Islet precursor cell (in vitro differentiated cells): ENCODE data around the gene ELFN2.
"Not testable (repeated sequence)": the region's sequence is repeated elsewhere in the genome, so short reads cannot be mapped to it uniquely, and the experiment has no call there.

Experiments used
- DNase-seq: peaks from one replicate; pipeline ENCODE4 v3.0.0-alpha.2; 2018

Gene ELFN2

DNA sequence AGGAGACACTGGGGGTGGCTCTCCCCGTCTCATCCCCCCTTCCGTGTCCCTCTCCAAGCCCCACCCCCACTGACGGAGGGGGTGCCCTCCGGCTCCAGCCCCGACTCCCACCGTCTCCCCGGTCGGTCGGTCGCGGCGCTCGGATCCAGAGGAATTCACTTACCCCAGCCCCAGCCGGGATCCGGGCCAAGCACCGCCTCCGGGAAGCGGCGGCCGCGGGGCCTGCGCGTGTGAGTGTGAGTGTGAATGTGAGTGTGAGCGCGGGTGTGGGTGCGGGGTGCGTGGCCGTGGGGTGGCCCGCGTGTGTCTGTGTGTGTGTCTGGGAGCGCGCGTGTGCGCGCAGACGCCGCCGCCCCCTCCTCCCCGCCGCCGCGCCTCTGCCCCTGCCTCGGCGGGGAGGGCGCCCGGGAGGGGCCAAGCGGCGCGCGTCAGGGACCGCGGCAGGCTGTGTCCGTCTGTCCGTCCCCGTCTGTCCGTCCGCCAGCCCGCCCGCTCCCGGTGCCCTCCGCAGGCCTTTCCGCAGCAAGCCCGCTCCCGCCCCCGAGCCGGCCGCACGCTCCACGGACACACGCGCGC lies at the start of gene ELFN2:
Gene ELFN2 (minus strand): TSS at position 345 of the 576 bp plus-strand sequence. CDS start 51,945 bp downstream, outside the sequence.
- no peak for DNase-seq

DNA sequence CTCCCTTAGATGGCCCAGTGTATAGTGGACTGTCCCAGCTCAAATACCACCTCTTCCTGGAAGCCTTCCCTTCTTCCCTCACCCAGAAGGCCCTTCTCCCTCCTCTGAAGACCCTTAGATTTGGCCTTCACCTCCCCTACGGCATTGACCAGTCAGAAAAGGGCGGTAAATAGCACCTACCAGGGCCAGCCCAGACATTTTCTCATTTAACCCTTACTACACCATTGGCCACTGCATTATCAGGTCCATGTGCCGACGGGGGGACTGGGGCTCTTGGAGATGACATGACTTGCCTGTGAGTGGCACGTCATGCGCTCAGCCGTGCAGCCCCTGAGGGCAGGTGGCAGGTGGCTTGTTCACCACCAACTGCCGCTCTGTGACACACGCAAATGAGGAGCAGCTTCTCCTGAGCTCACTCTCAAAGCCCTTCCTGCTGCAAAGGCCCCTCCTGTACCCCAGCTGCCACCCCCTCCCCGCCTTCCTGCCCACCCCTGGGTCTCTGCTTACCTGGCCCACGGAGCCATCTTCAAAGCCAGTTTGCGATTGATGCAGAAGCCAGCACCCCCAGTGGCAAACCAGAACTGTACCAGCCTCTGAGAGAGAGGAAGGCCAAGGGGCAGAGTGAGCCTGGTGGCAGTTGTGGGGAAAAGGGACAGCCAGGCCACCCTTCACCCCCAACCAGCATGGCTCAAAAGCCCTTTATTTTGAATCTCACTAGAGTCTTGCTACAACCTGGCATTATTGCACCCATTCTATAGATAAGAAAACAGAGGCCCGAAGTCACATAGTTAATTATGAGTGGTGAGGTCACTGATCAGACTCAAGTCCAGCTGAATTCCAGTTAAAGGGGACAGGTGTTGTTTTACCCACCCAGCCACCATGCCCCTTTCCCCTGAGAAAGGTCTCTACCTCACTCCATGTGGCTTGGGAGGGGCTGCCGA lies 49.4 kb upstream of the ELFN2 start:
- DNase-seq, result no peak

DNA sequence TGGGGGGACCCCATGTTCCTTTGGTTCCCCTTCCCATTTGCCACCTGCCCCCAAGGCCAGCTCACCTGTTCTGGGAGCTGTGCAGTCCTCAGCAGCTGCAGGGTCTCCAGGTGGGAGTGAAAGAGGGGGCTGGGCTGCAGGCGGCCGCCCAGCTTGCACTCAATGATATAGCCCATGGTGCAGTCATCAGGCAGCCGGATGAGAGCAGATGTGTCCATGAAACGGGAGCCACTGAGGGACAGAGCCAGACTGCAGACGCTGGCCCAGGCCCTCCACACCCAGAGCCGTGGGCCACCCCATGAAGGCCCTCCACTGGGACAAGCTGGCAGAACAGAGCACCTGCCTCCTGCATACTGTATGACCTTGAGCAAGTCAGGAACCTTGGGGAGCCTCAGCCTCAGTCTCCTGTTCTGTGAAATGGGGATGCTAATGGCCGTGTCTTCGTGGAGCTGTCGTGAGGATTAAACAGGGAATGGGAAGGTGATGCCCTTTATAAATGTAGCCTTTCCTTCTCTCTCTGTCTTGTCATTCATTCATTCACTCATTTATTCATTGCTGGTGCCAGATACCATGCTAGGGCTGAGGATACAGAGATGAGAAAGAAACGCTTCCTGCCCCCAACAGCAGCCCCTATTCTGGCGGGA lies 47.3 kb upstream of the ELFN2 start:
- no peak for DNase-seq

DNA sequence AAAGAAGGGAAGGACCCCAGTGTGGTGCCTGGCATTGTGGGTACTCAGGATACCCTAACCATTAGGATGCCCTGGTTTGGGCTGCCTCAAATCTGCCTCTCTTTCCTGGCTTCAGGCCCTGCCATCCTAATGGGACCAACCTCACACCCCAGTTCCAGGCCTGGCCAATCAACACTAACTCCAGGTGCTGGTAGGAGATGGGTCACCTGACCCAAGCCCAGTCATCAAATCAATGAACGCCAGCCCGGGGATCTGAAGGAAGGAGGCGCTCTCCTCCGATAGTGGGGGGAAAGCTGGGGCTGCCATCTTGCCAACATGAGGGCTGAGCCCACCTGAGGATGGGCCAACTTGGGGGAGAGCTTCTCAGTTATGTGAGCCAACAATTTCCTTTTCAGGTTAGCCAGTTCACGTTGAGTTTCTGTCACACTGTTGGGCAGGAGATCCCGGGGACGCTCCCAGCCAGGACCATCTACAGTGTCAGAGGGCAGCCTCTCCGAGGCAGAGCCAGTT lies 46.2 kb upstream of the ELFN2 start:
- no peak for DNase-seq

DNA sequence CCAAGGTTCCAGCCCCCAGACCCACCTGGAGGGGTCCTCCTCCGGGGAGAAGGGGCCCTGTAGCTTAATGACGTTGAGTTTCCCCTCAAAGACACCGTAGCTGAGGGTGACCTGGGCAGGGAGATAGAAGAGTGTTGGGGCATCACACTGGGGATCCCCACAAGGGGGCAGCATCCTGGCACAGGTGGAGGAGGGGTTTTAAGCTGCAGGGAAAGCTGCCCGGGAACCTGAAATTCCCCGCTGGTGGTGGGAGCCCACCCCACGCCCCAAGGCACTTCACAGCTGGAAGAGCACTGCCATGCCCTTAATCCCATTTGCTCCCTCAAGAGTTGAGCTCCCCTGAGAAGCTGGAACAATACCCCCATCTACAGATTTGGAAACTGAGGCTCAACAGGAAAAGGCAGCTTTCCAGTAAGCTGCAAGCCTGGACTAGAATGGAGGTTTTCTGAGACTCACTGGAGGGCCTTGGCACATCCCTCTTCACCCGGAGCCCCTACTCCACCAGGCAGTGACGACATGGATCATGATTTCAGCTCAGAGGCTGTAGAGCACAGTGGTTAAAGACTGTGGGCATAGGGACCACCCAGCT lies 45.2 kb upstream of the ELFN2 start:
- DNase-seq, result no peak

DNA sequence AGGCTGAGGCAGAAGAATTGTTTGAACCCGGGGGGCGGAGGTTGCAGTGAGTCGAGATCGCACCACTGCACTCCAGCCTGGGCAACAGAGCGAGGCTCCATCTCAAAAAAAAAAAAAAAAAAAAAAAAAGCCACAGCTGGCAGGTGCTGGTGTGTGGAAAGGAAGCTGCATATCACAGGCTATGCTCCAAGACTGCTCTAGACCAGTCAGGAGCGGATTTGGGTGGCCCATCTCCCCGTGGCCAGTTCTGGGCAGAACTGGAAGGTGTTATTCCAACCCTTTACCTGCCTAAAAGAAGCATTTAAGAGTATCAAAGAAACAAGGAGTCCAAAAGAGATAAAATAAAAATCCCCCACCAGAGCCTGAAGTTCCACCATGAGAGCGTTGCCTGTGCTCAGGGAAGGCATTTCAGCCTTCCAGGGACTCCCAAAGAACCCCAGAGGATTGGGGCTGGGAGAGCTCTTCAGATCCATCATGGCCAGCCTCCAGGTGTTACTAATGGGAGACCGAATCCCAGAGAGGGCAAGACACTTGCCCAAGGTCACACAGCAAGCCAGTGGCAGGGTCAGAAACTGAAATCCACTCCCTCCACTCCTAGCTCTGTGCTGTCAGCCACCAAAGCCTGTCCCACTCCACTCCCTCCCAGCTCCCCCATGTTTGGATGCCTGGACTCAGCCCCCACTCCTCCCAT lies 44.6 kb upstream of the ELFN2 start:
- no peak for DNase-seq

DNA sequence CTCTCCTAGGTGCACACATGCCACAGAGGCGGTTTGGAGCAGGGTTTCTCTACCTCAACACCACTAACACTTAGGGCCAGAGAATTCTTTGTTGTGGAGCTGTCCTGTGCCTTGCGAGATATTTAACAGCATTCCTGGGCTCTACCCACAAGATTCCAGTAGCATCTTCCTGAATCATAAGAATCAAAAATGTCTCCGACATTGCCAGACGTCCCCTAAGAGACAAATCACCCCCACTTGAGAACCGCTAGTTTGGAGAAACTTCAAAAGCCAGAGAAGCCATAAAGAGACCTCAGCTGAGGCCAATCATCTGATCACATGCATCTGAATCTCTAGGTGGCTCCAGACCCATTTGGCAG lies 42.8 kb upstream of the ELFN2 start:
- no peak for DNase-seq

DNA sequence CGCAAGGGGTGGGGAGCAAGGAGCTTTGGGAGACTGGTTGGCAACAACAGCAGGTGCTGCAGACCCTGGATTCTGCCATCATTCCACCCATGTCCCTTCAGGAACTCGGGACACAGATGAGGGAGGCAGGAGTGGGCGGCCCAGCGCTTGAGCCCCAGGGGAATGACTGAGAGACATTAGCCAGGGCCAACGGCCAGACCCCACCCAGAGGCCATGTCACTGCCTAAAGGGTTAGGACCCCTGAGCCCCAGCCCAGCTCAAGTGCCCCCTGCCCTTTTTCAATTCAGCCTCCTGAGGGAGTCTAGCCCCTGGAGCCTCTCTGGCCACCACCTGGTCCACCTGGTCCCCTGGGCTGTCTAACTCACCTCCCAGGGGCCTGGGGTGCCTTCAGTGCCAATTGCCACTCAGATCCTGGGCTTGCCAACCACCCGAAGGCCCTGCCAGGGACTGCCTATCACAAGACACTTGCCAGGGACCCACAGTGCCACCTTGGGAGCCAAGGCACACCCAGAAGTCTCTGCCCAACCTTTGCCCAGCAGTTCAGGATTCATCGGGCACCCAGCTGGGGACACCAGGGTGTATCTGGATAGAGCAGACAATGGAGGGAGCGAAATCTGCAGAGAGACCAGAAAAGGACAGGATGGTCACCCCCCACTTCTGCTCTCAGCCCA lies 42.3 kb upstream of the ELFN2 start:
- no peak for DNase-seq

DNA sequence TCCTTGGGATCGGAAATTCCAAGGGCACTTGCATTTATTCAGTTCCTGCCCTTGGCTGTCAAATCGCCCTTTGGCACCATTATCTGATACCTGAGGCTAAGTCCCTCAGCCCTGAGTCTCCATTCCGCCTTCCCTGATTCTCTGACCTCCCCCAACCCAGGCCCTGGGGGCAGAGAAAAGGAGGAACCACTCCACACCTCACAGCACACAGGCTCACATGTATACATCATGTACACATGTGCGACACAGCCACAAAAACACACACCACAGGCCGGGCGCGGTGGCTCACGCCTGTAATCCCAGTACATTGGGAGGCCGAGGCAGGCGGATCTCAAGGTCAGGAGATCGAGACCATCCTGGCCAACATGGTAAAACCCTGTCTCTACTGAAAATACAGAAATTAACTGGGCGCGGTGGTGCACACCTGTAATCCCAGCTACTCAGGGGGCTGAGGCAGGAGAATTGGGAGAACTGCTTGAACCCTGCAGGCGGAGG lies 41.0 kb upstream of the ELFN2 start:
- not testable (repeated sequence) for DNase-seq

DNA sequence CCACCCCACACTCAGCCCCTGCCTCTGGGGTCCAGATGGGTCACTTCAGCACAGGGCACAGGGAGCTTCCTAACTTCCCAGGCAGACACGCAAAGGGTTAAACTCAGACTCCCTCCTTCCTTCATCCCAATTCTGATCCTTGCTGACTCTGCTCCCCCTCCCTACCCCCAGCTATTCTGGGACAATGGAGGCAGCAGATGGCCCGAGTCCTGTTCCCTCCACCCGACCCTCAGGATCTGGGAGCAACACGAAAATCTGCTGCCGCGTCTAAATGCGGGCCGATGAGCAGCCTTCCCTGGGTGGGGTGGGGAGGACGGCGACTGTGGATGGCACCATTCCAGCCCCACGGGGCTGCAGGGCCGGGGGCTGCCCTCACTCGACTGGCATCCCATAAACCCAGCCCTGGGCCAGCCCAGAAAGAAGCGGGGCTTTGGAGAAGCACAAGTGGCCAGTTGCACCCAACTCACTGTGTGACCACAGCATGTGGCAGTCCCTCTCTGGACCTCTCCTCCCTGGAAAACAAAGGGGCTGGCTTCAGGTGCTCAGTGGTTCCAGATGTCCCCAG lies 40.2 kb upstream of the ELFN2 start:
- DNase-seq, result no peak

GRCh38 chr22:37464181-37464580 lies 36.9 kb upstream of the ELFN2 start:
- DNase-seq, result no peak

DNA sequence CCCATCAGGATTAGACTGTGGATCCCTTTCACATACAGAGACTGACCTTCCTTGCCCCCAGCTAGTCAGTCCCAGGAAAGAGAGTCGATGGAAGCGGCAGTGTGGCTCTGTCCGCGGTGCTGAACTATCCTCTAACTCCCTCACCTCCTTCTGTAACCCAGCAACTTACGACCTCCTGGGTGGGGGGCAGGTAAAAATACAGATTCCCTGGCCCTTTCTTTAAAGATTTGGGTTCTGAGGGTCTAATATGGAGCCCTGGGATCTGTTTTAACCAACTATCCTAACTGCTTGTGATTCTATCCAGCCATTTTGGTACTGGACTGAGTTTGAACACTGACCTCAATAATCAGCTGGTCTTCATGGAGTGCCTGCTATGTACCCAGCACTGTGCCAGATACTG lies 35.7 kb upstream of the ELFN2 start:
- DNase-seq, result peak; percentile 84

DNA sequence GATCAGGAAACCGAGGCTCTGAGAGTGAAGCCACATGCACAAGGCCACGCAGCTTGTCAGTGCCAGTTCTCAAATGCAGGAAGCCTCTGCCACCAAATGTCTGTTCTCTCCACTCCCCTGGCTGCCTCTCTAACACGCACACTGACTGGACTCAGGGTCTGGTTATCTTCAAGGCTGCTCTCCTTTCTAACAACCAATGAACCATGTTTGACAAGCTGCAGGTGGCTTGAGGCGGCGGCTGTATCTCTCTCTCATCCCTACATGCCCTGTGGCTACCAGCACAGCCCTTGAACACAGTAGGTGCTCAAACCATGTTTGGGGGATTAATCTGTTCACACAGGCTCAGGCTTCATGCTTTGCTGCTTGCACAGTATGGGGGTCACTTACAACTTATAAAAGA lies 35.2 kb upstream of the ELFN2 start:
- no peak for DNase-seq

- no peak for DNase-seq
These were observed 34.7 kb upstream of the ELFN2 start for GRCh38 chr22:37461961-37462360.

- no peak for DNase-seq
These were observed 33.4 kb upstream of the ELFN2 start for GRCh38 chr22:37460684-37461083.

GRCh38 chr22:37459206-37459605 lies 31.9 kb upstream of the ELFN2 start:
- DNase-seq, result no peak

DNA sequence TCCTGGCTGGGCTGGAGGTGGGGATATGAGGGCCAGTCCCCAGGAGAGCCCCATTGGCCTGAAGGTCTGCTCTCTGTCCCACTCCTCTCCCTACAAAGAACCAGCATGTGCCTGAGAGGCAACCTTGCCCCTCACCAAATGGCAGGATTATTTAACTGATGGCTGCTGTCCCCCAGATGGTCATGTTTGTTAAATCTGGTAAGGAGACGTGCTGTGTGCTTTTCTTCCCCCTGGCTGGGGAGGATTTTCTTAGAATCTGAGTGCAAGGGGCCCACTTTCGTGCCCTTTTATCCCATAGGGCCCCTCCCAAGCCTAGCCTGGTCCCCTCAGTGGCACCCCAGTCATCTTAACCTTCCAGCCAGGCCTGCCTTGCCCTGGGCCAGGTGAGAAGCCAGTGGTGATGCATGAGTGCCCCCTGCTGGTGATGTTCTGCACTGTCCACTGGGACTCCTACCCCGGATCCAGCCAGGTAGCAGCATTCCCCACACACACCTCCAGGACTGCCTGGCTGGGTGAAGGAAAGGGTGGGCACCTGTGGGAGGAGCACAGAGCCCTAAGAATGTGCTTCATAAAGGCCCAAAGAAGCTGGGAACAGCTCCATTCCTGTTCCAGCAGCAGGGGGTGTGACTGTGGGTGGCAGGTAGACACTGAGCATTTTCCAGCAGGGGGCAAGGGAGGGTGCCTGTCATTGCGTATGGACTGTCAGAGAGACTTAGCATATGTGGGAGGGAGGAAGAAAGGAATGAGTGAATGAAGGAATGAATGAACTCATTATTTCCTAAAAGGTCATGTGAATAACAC lies 30.0 kb upstream of the ELFN2 start:
- DNase-seq, result peak; percentile 93

- no peak for DNase-seq
These were observed 29.1 kb upstream of the ELFN2 start for GRCh38 chr22:37456346-37456745.

- DNase-seq, result no peak
These were observed 28.6 kb upstream of the ELFN2 start for GRCh38 chr22:37455896-37456295.

GRCh38 chr22:37454857-37455686 lies 27.8 kb upstream of the ELFN2 start:
- peak; percentile 81 for DNase-seq
